GM19463 (cell line): Measurements from ENCODE around the gene PRKCA.
"Not testable (repeated sequence)": the region's sequence is repeated elsewhere in the genome, so short reads cannot be mapped to it uniquely, and the experiment has no call there.

Experiments used
- ATAC-seq: cut with Tn5 transposase; IDR thresholded peaks from one replicate; pipeline ENCODE4 v1.9.1; 2021; ENCODE audit warnings: mild to moderate bottlenecking, moderate library complexity; ENCODE audit not compliant: unreplicated experiment

Gene PRKCA

GRCh38 chr17:66379544-66379943, 77.1 kb downstream of the PRKCA start:
- no peak for ATAC-seq

DNA sequence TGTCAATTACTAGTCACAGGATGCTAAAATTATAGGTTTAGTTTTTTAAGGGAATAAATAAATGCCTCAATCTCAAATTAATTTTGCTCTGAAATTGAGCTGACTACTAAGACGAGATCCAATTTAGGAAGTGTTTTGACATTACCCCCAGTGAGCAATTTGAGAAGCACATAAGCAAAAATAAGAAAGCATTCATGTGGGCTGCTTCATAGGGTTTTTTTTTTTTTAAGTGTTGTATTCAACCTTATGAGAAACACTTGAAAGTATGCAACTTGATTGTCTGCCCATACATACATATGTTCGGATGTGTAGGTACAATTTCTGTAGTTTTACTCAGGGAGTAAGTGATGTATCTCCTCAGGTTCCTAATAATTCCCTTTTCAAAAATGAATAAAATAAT, 77.6 kb downstream of the PRKCA start:
- no peak for ATAC-seq

DNA sequence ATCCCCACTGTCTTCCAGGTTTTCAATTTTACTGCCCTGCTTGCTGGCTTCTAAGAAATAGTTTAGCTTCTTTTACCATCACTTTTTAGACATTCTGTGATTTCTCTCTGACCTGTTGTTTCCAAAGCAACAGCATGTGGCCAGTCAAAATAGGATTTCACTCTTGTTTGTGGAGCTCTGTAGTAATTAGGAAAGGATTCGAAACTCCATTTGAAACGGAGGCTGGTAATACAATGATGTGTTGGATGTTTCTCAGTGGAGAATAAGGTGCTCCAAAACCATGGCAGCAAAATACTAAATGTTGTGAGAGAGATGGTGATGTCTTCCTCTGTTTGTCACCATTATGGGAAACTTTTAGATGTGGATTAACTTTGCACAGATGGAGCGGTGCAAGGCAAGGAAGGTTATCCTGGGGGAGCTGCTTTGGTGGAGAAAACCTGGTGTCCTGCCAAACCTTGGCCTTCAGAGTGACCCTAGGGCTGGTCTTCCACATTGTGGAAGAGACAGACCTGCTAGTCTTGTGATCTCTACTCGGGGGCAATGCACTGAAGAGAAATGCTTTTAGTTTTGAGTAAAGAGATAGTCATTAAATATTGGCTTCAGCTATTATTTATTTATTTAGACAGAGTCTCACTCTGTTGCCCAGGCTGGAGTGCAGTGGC, 79.4 kb downstream of the PRKCA start:
- no peak for ATAC-seq

DNA sequence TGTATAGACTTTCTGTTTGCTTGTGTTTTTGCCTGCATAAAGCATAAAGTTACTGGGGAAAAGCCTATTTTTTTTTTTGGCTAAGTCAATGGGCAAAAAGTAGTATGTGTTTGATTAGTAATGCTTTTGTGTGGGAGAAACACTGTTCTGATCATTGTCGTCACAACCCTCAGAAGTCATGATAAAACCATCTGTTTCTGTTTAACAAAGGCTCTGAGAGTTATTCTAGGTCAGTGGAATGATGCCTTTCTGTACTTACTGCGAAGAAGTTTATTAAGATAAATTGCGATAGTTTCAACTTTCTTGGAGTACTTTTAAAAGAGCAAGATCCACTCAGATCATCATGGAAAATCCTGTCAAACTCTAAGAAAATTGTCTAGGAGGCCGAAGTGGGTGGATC, 80.9 kb downstream of the PRKCA start:
- no peak for ATAC-seq

GRCh38 chr17:66386498-66387351, 84.3 kb downstream of the PRKCA start:
- ATAC-seq: no peak

DNA sequence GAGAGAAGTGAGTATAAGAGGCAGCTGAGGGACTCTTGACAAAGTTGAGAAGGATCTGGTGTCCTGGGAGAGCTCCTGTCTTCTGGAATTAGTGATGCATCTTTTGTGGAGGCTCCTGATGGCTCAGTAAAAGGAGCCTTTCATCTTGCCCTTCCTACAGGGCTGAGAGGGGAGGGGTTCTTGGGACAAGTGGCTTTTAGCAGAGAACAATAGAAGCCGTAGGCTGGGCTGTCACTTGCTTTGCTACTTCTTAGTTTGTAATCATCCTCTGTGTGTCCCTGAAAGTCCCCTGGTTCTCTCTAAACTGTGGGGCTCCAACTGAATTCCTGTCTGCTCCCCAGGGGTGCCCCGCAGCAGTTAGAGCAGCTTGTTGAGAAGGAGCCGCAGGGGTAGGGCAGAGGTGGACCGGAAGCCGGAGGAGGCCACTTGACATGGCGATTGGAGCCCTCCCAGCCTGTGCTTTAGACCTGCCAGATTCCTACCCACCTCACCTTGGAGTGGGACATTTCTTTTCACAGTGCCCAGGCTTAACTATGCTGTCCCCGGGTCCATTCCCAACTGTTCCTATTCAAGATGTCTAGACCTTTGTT, 85.1 kb downstream of the PRKCA start:
- ATAC-seq: no peak

DNA sequence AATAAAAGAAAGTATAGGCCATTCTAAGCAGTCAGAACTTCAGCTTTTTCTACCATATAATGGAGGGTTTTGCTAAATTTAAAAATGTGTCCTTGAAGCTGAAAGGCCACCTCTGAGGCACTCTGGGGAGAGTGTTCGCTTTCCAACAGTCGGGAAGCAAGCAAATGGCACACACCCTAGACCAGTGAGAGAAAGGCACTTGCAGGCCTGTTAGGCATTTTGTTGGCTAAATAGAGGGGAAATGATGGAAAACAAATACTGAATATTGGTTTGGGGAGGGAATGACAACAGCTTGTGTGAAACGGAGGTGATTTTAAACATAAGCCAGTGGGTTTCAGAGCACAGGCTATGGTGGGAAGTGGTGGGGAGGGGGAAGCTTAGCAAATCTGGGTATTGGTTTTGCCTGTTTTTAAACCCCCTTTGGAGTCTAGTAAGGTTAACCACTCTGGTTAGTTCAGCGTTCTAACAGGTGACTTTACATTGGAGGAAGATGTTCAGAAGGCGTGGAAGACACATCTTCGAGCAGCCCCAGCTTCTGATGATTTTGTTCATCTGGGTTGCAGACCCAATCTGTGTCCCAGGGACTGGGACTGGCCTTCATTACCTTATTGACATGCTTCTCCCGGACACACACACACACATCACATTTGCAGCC, 90.5 kb downstream of the PRKCA start:
- no peak for ATAC-seq

- no peak for ATAC-seq
Observed at GRCh38 chr17:66395961-66396360, 93.5 kb downstream of the PRKCA start.

DNA sequence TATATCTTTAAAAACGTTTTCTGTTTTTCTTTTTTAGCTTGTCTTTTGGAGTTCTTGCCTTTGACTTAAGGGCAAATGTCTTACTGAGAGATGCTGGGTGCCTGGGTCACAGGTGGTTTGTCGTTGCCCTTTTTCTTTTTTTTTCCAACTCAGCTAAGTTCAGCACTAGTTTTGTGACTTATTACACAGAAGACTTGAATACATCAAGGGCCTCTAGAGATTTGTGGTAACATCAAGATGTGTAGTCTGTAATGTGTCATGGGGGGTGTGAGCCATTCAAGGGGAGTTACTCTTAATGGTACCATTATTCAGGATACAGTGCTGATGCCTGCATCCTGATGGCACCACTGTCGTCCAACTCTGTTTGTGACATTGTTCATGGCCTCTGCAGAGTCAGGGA, 95.1 kb downstream of the PRKCA start:
- no peak for ATAC-seq

GRCh38 chr17:66398059-66398458, 95.6 kb downstream of the PRKCA start:
- ATAC-seq: no peak

DNA sequence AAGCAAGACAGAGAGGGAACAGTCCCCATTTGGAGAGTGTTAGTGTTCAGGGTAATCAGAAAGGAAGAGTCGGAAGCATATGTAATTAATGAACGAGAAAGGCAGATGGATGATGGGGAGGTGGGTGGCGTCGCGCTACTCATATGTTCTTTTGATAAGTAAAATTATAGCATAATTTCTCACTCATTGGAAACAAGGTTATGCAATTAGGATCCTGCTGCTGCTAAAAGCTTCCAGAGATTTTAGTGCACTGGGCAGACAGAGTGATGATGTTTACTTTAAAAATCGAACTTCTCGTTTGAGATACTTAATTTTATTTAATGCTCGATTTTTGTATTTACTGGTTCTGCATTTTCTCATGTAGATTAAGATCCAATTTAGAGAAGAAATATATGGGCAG, 96.2 kb downstream of the PRKCA start:
- ATAC-seq: no peak

DNA sequence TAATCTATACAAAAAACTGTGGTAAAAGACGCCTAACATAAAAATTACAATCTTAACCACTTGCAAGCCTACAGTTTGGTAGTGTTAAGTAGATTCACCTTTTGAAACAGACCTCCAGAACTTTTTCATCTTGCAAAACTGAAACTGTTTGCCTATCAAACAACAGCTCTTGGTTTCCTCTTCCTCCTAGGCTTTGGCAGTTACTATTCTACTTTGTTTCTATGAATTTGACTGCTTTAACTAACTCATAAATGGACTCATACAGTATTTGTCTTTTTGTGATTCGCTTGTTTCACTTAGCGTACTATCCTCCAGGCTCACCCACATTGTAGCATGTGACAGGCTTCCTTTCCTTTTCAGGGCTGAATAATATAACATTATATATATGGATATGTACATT, 97.0 kb downstream of the PRKCA start:
- ATAC-seq: no peak

- ATAC-seq: not testable (repeated sequence)
Observed at GRCh38 chr17:66400041-66400688, 97.8 kb downstream of the PRKCA start.

GRCh38 chr17:66400698-66401097, 98.3 kb downstream of the PRKCA start:
- no peak for ATAC-seq

DNA sequence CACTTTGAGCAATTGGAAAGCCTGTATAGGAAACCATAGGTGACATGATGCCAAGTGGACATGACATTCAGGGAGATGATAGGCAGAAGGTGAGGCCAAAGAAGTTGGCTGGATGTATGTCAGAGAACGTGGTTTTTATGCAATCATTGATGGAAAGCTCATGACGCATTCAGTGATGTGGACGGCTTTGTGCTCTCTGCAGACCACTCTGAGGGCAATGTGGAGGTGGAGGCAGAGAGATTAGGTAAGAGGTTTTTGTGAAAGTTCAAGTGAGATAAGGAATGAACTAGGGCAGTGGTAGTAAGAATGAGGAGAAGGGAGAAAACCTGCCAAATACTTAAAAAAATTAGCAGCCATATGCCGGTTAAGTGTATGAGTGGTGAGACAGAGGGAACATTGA, 99.0 kb downstream of the PRKCA start:
- ATAC-seq: no peak

- no peak for ATAC-seq
Observed at GRCh38 chr17:66403846-66404556, 101.6 kb downstream of the PRKCA start.

DNA sequence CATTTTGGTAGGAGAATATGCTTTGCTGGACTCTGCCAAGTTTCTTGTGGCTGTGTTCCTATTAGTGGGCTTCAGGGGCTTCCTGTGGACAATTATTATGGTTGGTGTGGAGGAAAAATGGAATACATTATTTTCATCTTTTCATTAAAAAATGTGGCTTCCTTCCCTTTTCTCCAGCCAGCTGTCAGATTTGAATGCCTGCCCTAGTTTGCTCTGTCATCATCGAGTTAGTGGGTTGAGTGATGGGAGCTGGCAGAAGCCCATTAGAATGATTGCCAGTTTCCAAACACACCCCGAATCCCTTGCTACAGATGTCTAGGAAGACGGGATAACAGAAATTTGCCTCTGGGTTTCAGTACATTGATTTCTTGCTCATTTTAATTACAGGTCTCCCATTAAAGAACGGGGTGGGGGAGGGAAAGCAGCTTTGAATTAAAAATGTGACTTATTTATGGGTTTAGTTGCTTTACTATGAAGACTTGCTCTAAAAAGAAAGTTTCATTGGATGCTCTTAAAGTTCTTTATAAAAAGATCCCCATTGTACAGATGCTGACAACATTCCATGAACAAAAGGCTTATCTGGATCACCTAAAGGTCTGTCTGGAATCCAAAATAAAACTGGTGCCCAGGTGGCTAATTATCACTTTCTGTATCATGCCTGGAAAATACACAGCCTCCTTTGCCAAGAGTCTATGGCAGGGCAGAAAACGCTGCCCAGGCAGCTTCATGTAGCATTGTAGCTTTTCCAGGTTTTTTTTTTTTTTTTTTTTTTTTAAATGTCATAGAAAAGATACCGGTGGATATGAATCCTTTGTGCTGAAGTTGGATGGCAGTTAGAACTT, 103.6 kb downstream of the PRKCA start:
- no peak for ATAC-seq

DNA sequence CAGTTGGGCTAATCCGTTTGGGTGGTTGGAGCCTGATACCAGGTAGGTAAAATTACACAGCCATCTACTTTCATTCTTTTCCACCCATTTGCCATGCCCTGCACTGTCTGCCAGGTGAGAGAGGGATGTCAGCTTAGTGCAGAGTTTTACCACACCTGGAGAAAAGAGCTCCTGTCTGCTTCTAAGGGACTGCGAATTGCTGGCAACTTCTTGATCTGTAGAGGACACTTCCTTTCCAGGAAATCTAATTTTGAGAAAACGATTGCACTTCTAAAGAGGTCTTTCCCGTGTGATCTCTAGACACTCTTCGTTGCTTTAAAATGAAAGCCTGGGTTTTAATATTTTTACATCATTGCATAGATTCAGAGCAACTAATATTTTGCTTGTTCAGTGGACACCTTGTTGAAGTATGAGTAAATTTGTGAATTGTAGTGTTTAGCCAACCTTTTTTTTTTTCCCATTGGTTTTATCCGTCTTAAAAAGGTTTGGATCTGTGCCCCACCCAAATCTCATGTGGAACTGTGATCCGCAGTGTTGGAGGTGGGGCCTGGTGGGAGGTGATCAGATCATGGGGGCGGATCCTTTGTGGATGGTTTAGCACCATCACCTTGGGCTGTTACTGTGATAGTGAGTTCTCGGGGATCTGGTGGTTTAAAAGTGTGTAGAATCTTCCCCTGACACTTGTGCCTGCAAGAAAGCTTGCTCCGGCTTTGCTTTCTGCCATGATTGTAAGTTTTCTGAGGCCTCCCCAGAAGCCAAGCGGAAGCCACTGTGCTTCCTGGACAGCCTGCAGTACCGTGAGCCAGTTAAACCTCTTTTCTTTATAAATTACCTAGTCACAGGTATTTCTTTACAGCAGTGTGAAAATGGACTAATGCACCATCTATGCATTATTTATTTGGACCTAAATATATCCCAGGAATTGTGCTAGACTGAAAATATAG, 104.6 kb downstream of the PRKCA start:
- no peak for ATAC-seq
